ENCODE measurements around the gene GSTM2.
"Not testable (repeated sequence)": the region's sequence is repeated elsewhere in the genome, so short reads cannot be mapped to it uniquely, and the experiment has no call there.

DNA sequence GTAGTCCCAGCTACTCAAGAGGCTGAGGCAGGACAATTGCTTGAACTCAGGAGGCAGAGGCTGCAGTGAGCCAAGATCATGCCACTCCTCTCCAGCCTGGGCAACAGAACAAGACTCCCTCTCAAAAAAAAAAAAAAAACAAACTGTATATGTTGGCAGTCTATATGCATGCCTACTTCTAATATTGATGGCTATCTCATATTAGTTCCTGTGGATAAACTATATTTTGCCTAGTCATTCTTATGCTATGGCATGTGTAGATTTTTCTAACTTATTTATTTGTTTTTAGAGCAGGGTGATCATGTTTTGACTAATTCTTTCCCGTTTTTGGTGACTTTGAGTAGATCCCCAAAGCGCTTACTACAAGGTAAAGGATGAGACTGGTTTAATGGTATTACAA is 10.8 kb downstream of the GSTM2 start:
- TF ChIP-seq CTCF, POLR2A (IDR thresholded peaks at IDR 0.05): not testable (repeated sequence)

Measured in adrenal gland (tissue), 5 donors.